ENCODE results near the gene PEMT.

- TF ChIP-seq, protein P1, sequence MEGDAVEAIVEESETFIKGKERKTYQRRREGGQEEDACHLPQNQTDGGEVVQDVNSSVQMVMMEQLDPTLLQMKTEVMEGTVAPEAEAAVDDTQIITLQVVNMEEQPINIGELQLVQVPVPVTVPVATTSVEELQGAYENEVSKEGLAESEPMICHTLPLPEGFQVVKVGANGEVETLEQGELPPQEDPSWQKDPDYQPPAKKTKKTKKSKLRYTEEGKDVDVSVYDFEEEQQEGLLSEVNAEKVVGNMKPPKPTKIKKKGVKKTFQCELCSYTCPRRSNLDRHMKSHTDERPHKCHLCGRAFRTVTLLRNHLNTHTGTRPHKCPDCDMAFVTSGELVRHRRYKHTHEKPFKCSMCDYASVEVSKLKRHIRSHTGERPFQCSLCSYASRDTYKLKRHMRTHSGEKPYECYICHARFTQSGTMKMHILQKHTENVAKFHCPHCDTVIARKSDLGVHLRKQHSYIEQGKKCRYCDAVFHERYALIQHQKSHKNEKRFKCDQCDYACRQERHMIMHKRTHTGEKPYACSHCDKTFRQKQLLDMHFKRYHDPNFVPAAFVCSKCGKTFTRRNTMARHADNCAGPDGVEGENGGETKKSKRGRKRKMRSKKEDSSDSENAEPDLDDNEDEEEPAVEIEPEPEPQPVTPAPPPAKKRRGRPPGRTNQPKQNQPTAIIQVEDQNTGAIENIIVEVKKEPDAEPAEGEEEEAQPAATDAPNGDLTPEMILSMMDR (IDR thresholded peaks at IDR 0.05) = no peak
- no peak for TF ChIP-seq POLR2A (IDR thresholded peaks at IDR 0.05)
Measured at GRCh38 chr17:17526369-17526768, 65.1 kb downstream of the PEMT start.
